Upper lobe of right lung (tissue), 1 donor: ENCODE results near the gene CHPF. TPM values are rescaled to one million over a fixed set of nuclear protein-coding genes. Genes with fewer than 3 reads are reported as not detected.

Experiments used
- ATAC-seq: fragments of 200-7000 bp; cut with Tn5 transposase; one replicate; pipeline ENCODE4 v1.9.1; 2020; ENCODE audit warnings: mild to moderate bottlenecking, moderate library complexity
- DNase-seq: peaks from one replicate; pipeline ENCODE4 v3.0.0-alpha.2; 2020
- H3K27ac ChIP-seq: fragments of 200-600 bp; one replicate; pipeline ENCODE4 v1.8.0; 2022
- H3K27me3 ChIP-seq: fragments of 200-600 bp; one replicate; pipeline ENCODE4 v1.8.0; 2022; ENCODE audit warnings: mild to moderate bottlenecking
- H3K36me3 ChIP-seq: fragments of 200-600 bp; one replicate; pipeline ENCODE4 v1.8.0; 2022
- H3K4me1 ChIP-seq: fragments of 200-600 bp; one replicate; pipeline ENCODE4 v1.8.0; 2022
- H3K4me3 ChIP-seq: fragments of 200-600 bp; one replicate; pipeline ENCODE4 v1.8.0; 2022; ENCODE audit warnings: mild to moderate bottlenecking
- H3K9me3 ChIP-seq: fragments of 200-600 bp; one replicate; pipeline ENCODE4 v1.8.0; 2022
- intact Hi-C: fragments of 100-400 bp; cut with DNase I; formaldehyde crosslinking; loops from one replicate; pipeline ENCODE4 v1.11.0; 2022
- total RNA-seq: library from RNA; stranded (reverse); fragmentation: NEBNext Ultra II Directional; extraction: Animal tissue kit (Norgen Biotek cat#: 25700); gene quantifications from one replicate; pipeline ENCODE4 v1.2.1, GENCODE V29; 2021
- TF ChIP-seq, protein P1 (sequence below): fragments of 200-600 bp; IDR thresholded peaks from one replicate; pipeline ENCODE4 v1.8.0; 2022; ENCODE audit warnings: antibody characterized with exemption
- donor health status: DM: no; HTN: yes; CAD: no; lungs with severe emphysema.

Gene CHPF
- total RNA-seq, 1 donor from 2014 or later = 45.3 TPM

DNA sequence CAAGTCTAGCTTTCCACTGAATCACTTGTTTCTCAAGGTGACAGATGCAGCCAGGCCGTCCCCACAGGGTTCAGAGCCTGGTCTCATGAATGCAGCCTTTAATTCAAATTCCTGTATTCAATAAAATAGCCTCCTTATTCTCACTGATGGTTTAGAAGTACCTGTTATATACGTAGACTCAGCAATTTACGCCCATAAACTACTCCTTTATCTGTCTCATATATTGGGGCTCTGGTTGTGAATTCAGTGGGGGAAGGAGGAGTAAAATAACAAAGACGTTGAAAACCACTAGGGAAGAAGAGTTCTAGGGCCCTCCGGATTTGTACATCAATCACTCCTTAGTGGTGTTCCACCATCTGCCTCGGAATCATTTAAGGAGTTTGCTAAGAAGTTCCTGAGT is 26.0 kb upstream of the CHPF start:
- ATAC-seq (no peak), DNase-seq (no peak)
- H3K4me1 ChIP-seq = peaks cover 6% of the 10 kb centered on the region
- intact Hi-C loops = no loop called here
- H3K9me3 ChIP-seq = no peaks in the 10 kb centered on the region
- H3K4me3 ChIP-seq = peak overlapping the region; percentile 61
- H3K27me3 ChIP-seq = no peaks in the 10 kb centered on the region
- TF ChIP-seq, protein P1, sequence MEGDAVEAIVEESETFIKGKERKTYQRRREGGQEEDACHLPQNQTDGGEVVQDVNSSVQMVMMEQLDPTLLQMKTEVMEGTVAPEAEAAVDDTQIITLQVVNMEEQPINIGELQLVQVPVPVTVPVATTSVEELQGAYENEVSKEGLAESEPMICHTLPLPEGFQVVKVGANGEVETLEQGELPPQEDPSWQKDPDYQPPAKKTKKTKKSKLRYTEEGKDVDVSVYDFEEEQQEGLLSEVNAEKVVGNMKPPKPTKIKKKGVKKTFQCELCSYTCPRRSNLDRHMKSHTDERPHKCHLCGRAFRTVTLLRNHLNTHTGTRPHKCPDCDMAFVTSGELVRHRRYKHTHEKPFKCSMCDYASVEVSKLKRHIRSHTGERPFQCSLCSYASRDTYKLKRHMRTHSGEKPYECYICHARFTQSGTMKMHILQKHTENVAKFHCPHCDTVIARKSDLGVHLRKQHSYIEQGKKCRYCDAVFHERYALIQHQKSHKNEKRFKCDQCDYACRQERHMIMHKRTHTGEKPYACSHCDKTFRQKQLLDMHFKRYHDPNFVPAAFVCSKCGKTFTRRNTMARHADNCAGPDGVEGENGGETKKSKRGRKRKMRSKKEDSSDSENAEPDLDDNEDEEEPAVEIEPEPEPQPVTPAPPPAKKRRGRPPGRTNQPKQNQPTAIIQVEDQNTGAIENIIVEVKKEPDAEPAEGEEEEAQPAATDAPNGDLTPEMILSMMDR = no peak
- H3K27ac ChIP-seq = no peak overlapping the region
- peaks cover 7% of the 10 kb centered on the region for H3K36me3 ChIP-seq

DNA sequence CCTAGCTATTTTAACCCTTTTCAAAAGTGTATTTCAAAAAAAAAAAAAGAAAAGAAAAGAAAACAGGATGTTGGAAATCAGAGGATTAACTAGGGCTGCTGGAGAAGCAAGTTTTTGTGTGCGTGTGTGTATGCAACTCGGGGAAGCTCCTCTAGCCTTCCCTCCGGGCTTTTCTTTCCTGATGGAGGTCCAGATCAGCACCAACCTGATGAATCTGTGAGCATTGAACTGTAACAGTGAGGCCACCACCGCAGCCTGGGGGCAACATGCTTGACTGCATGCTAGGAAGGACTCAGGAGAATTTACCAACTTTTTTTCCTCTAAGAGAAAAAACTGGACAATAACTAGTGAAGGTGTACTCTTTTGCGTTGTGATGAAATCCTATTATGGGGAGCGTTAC is 25.4 kb upstream of the CHPF start:
- ATAC-seq (no peak), DNase-seq (no peak)
- Histone ChIP-seq H3K36me3 (peaks cover 7% of the 10 kb centered on the region), H3K27ac (no peak overlapping the region), H3K27me3 (no peaks in the 10 kb centered on the region), H3K9me3 (no peaks in the 10 kb centered on the region), H3K4me1 (peaks cover 6% of the 10 kb centered on the region), H3K4me3 (no peak overlapping the region)
- TF ChIP-seq, protein P1 = no peak
- intact Hi-C loops = no loop called here

DNA sequence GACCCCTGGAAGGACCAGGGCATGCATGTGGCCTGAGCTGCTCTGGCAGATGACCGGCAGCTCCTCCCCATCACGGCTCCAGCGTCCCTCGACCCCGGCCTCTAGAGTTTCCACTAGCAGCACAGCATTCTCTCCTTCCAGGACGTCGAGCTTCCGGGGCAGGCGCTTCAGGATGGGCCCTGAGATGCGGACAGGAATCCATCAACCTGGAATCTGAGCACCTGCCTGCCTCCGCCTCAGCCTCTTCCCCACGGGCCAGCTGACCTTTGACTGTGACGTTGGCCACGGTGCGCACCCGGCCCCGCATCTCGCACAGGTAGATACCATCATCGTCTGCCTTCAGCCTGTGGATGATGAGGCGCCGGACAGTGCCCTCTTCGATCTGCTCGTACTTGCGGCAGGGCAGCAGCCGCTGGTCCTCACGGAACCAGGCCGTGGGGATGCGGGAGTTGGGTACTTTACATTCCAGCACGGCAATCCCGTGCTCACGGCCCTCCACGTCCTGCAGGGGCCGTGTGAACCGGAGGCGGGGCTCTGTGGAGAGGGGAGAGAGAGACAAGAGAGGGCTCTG is 24.3 kb upstream of the CHPF start:
- ATAC-seq = no peak
- no peaks in the 10 kb centered on the region for H3K9me3 ChIP-seq
- H3K4me1 ChIP-seq = peaks cover 6% of the 10 kb centered on the region
- TF ChIP-seq, protein P1 = no peak
- peaks cover 7% of the 10 kb centered on the region for H3K36me3 ChIP-seq
- intact Hi-C loops = no loop called here
- no peak overlapping the region for H3K4me3 ChIP-seq
- H3K27me3 ChIP-seq = no peaks in the 10 kb centered on the region
- H3K27ac ChIP-seq = no peak overlapping the region
- no peak for DNase-seq

DNA sequence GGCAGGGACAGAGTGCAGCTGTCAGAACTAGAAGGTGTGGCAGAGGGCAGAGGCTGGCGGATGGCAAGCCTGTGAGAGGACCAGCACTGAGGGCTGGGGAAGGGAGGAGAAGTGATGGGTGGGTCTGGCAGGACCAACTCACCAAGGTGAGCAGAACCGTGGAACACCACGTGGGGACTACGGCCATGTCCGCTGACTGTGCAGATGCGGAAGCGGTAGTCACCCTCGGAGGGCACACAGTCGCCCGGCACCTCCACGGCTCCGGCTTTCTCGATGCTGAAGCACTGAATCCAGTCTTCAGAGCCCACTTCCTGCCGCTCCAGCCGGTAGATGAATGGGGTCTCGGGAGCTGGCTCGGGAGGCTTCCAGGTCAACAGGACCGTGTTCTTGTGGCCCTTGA is 23.5 kb upstream of the CHPF start:
- intact Hi-C loops = no loop called here
- TF ChIP-seq, protein P1 = no peak
- DNase-seq (no peak), ATAC-seq (no peak)
- peaks cover 7% of the 10 kb centered on the region for H3K36me3 ChIP-seq
- H3K4me1 ChIP-seq = peaks cover 6% of the 10 kb centered on the region
- no peak overlapping the region for H3K4me3 ChIP-seq
- H3K27me3 ChIP-seq = no peaks in the 10 kb centered on the region
- H3K9me3 ChIP-seq = no peaks in the 10 kb centered on the region
- H3K27ac ChIP-seq = no peak overlapping the region

DNA sequence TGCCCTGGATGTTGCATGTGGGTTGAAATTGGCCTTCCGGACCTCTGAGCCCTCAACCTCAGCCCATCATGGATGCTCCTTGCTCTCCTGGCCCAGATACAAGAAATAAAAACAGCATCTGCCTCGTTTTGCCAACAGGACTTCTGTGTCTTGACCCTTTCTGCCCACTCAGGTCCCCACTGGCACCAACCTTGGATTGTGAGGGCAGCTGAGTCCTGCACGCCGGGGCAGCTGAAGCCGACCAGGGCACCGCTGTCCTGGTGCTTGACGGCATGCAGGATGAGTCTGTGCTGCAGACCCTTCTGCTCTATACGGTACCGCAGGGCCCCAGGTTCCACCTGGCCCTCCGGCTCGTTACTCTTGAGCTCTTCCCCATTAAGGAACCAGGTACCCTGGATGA is 23.0 kb upstream of the CHPF start:
- ATAC-seq (no peak), DNase-seq (no peak)
- no peaks in the 10 kb centered on the region for H3K9me3 ChIP-seq
- no peak overlapping the region for H3K4me3 ChIP-seq
- intact Hi-C loops = no loop called here
- H3K4me1 ChIP-seq = peaks cover 6% of the 10 kb centered on the region
- H3K36me3 ChIP-seq = peaks cover 7% of the 10 kb centered on the region
- TF ChIP-seq, protein P1 = no peak
- no peaks in the 10 kb centered on the region for H3K27me3 ChIP-seq
- H3K27ac ChIP-seq = no peak overlapping the region
